UCSD-AML1 (cell line): ENCODE results near the gene ACTR1A.
"Not testable (repeated sequence)": the region's sequence is repeated elsewhere in the genome, so short reads cannot be mapped to it uniquely, and the experiment has no call there.

Source experiments
- DNase-seq: peaks from one replicate; lab custom pipeline; 2025; ENCODE audit not compliant: unreplicated experiment; lab: John Stamatoyannopoulos, UW

ACTR1A gene

DNA sequence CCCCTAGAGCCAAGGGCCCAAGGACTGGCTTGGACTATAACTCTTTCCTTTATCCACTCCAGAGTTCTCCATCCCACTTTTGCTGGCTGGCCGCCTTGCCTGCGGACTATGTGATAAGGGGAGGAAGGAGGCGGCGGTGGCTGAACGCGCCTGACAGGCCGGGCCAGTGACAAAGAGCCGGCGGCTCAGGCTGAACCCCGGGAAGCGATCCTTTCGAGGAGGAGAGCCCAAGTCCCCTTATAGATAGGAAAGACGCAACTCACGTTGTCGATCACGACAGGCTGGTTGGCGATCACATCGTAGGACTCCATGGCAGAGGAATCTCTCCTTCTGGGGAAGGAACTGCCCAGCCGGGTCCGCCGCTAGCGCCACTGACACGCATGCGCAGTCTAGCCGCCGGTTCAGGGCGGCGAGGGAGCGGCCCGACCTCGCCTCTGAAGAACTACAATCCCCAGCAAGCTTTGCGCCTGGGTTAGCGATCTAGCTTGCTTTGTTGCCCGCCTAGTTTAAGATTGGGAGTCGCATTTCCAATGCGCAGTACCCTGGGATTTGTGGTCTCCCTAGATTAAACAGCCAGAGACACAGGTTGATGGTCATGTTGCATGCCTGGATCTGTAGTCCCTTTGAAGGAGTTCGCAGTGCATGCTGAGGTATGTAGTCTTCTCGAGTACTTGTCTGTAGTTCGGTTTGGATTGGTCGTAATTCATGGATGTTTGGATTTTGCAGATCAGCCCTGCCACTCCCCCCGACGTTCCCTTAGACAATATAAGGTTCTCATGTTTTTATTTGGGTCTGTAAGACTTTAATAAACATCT lies at the start of gene ACTR1A:
Gene ACTR1A (minus strand): TSS at position 376 of the 815 bp plus-strand sequence. CDS start 65 bp downstream, at position 311.
- peak; percentile 95 for DNase-seq

DNA sequence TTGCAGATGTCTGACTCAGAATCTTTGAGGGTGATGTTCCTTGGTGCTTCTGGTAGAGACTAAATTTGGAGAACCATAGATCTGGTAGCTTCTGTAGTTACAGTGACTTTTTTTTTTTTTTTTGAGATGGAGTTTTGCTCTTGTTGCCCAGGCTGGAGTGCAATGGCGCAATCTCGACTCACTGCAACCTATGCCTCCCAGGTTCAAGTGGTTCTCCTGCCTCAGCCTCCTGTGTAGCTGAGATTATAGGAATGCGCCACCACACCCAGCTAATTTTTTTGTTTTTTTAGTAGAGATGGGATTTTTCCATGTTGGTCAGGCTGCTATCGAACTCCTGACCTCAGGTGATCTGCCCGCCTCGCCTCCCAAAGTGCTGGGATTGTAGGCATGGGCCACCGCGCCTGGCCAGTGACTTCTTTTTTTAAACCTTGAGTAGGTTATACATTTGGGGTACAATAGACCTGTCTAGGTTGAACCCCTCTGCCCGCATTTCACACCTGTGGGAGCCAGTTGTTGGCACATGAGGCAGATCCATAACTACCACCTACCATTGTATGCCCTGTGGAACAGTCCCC lies 48.2 kb upstream of the ACTR1A start:
- DNase-seq: no peak

DNA sequence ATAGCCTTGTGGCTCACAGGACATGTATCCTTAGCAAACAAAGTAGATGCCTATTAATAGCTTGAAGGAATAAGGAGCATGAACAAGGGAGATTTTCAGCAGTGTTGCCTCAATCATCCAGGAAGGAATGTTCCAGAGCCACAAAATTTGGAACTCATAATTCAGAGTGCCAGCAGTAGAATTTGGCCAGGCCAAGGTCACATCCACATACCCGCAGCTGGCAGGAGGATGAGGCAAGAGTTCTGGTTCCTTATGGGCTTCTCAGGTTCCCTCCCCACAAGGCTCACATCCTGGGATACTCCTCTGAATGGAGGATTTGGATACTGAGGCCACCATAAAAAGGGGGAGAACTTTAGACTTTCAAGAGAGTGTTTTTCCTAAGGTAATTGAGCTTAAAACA lies 47.0 kb upstream of the ACTR1A start:
- no peak for DNase-seq

DNA sequence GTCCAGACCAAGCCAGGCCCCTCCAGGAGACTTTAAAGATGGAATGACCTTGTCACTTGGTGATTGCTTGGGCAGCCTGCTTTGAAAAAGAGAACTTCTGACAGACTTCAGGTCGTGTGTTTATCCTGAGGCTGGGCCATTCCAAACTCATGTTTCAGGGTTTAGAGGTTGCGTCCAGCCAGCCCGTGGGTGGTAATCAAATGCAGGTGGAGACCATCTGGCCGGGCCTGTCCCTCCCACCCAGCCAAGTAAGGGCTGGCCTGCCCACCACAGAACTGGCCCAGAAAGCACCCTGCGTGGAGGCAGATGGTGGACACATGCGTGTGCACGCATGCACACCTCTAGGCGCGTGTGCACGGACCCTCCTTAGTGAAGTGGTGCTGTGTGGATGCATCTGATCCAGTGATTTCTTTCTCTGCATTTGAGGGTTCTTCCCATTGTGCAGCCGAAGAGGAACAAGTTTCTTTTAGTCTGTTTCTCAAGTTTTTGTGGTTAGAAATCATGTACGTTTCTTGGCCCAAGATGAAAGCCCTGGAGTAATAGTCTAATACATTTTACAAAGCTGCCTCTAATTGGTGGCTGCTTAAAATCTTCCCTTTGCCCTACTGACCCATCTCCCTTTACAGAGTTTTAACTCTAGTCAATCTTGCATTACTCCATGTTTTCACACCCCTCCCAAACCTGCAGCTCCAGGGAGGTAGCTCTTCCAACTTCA lies 44.3 kb upstream of the ACTR1A start:
- DNase-seq: no peak

DNA sequence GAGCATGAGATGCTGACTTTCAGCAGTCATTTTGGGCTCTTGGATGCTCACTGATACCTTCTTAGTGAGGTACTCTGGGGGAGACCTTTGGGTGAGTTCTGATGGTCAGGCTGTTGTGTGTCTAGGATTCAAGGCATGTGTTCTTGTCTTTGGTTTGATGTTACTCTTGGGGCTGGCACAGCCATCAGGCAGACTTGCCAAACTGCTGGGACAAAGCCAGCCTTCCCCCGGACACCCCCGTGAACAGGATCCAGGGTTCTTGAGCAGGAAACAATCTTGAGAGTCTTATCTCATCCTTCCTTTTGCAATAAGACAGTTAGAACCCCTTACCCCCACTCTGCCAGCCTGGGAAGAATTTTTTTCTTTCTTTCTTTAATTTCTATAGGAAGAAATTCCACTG lies 43.5 kb upstream of the ACTR1A start:
- DNase-seq: no peak

DNA sequence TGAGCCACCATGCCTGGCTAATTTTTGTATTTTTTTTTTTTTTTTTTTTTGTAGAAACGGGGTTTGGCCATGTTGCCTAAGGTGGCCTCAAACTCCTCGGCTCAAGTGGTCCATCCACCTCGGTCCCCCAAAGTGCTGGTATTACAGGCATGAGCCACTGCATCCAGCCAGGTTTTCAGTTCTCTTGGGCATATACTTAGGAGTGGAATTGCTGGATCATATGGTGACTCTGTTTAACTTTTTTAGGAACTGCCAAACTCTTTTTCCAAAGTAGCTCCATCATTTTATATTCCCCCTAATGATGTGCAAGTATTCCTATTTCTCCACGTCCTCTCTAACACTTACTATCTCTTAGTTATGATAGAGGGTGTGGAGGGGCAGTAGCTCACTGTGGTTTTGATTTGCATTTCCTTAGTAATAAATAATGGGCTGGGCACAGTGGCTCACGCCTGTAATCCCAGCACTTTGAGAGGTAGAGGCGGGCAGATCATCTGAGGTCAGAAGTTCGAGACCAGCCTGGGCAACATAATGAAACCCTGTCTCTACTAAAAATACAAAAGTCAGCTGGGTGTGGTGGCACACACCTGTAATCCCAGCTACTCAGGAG lies 42.9 kb upstream of the ACTR1A start:
- no peak for DNase-seq

DNA sequence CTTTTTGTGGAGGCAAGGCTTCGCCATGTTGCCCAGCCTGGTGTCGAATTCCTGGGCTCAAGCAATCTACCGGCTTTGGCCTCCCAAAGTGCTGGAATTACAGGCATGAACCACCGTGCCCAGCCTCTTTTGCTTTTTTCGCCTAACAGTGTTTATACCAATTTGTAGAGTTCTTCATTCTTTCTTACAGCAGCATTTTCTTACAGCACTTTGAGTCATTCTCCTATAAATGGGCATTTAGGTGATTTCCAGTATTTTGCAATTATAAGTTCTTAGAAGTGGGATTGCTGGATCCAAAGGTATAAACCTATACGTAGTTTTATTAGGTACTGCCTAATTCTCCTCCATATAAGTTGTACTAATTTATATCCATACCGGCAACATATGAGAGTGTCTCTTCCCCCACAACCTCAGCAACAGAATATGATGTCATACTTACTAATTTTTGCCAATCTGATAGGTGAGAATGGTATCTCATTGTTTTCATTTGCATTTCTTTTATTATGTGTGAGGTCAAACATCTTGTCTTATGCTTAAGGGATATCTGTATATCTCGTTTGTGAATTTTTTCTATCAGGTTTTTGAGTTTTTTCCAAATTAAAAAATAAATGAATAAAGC lies 40.4 kb upstream of the ACTR1A start:
- DNase-seq: no peak

DNA sequence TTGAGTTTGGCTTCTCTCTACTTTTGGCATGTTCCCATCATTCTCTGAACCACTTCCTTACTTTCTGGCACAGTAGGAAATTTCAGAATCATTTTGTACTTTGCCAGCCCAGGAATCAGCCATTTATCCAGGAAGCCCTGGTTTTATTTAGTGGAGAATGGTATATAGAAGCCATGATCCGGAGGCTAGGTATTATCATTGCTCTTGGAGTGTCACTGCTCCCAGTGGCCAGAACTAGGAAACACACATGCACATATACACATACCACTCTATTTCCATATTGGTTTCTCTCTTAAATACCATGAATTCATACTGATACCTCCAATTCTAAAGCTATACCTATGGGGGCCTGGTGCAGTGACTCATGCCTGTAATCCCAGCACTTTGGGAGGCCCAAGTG lies 37.5 kb upstream of the ACTR1A start:
- DNase-seq: no peak

DNA sequence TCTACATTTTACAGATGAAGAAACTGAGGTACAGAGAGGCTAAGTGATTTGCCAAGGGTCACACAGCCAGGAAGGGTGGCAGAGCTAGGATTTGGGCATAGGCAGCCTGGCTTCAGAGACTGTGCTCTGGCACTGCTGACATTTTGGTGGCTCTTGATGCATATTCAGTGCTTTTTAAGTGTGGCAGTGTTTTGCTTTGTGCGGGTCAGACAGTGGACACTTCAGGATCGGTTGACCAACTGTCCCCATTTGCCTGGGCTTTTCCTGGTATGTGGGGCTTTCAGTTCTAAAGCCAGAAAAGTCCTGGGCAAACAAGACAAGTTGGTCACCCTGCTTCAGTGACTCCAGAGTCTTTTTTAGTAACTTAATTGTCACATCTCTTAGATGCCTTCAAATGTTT lies 36.3 kb upstream of the ACTR1A start:
- no peak for DNase-seq

DNA sequence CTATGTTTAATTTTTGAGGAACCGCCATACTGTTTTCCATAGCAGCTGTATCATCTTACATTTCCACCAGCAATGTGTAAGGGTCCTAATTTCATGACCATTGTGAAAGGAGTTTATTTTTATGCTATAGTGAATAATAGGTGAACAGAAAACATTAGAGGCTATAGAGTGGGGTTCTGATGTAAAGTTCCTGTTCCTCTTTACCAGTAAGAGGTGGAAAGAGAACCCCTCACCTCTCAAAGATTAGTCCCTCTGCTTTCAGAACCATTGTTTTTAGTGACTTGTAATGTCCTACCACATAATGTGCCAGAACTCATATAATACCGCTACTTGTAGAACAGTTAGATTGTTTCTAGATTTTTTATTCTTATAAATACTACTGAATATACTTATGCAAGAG lies 35.4 kb upstream of the ACTR1A start:
- DNase-seq: no peak

DNA sequence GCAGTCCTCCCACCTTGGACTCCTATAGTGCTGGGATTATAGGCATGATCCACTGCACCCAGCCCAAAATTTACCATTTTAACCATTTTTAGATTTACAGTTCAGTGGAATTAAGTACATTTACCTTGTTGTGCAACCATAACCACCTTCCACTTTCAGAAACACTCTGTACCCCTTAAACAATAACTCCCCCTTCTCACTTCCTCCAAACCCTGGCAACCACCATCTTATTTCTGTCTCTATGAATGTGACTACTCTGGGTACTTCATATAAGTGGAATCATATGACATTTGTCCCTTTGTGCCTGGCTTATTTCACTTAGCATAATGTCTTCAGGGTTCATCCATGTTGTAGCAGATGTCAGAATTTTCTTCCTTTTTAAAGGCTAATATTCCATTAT lies 34.9 kb upstream of the ACTR1A start:
- DNase-seq: no peak

DNA sequence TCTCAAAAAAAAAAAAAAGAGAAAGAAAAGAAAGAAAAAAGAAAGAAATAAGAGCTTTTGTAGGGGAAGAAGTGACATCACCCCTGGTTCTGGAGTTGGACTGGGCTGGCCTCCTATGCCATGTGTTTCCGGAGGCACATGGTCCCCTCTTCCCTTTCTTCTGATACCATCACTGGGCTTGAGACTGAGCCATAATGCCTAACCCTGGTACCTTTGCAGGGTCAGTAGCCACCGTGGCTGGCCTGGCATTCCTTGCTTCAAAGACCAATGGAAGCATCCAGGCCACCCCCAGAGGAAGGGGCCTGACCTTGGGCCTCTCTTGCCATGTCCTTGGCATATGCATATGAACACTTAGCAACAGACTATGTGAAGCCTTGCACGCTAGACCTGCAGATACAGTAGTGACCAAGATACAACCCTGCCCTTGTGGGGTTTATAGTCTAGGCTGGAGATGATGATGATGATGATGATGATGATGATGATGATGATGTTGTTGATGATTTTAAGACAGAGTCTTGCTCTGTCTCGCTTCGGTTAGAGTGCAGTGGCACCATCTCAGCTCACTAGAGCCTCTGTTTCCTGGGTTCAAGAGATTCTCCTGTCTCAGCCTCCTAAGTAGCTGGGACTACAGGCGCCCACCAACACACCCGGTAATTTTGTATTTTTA lies 33.1 kb upstream of the ACTR1A start:
- DNase-seq: no peak

DNA sequence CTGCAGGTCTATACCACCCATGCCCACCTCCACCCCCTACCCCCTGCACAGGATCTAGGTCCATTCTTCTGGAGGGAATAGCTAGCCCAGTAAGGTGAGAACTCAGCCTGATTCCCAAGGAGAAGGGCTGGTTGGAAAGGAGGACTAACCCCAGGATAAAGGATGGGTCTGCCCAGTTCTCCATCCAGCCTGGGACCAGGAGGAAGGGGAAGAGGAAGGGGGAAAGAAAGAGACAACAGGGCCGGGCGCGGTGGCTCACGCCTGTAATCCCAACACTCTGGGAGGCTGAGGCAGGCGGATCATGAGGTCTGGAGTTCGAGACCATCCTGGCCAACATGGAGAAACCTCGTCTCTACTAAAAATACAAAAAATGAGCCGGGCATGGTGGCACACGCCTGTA lies 32.5 kb upstream of the ACTR1A start:
- DNase-seq: not testable (repeated sequence)

DNA sequence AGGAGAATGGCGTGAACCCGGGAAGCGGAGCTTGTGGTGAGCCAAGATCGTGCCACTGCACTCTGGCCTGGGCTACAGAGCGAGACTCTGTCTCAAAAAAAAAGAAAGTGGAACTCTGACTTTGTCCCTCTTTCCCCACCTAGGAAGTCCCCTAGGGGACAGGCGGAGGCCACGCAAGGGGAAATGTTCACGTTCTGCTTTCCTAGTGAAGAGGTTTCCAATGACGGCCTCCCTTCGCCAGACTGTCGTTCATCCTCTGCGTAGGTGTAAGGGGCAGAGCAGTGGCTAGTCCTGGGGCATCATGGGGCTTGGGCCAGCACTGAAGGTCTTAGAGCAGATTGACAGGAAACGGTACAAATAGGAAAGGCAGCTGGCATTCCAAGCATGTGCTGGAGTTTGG lies 31.8 kb upstream of the ACTR1A start:
- no peak for DNase-seq

DNA sequence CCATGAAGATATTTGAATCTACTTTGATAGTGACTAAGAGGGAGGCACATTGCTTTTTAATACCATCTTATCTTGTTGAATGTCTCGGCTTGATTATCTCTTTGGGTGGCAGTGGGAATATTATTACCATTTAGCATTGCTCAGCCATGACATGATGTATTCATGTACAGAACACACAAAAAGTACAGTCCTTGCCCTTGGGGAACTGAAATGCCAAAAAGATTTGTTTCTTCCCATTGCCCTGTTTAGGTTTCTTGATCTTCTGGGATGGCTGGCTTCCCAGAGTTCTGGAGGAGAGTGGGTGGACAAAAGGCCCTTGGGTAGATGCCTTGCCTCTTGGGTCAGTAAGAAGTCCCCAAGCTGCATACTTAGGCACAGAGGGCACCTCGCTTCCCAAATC lies 25.0 kb upstream of the ACTR1A start:
- no peak for DNase-seq

DNA sequence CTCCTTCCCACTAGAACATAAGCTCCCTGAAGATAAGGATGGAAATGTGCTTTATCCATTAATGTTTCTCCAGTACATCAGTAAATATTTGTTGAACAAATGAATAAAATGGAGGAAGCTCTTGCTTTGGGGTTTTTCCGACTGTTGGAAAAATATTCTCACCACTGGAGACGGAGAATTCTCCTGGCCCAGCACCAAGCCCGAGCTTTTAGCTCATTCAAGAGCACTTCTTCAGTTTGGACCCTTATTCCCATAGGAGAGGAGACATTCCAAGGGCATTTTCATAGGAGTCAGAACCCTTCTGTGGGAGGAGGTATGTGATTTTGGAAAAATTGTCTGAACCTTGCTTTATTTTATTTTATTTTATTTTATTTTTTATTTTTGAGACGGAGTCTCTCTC lies 22.2 kb upstream of the ACTR1A start:
- DNase-seq: no peak

DNA sequence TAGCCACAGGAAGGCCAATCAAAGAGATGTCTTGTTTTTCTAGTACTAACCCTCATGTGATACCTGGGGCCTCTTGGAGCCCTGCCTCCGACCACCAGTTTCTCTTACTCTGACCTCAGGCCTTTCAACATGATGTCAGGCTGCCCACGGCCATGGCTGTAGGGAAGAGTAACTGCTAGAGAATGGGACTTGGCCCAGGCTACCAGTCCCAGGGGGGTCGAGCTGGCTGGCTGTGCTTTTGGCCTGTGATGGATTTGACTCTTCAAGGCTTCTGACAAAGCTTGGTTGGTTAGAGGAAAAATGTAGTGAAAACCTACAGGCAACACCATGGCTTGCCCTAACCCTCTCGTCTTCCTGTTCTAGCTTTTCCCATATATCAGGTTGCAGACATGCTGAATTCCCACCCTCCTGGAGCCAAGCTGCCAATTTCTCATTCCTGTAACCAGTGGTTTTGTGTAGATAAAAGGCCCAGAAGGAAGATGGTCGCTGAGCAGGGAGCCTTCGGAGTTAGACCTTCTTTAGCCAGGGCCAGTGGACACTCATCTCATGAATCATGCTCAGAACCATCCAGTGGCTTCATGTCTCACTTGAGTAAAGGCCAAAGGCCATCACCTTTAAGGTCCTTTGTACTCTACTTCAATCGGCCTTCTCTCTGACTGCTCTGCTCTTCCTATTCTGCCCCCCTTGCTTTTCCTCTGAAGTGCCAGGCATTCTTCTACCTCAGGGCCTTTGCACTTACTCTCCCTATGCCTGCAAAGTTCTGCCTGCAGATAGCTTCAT lies 20.9 kb upstream of the ACTR1A start:
- DNase-seq: no peak

DNA sequence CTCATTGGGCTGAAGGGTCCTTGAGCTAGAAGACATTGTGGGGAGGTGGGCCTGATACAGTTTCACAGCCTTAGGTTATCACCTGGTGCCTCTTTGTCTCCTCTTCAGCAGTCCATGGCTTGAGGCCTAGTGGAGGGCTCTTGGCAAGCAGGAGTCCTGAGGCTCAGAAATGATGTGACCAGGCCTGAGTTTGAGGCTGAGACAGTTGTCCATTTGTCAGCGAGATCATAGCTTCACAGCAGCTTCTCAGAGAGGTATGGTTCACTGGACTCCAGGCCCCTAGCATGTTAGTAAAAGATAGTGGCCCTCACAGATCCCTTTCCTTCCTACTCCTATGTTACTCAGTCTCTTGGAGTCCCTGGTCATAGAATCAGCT lies 20.4 kb upstream of the ACTR1A start:
- DNase-seq: no peak

DNA sequence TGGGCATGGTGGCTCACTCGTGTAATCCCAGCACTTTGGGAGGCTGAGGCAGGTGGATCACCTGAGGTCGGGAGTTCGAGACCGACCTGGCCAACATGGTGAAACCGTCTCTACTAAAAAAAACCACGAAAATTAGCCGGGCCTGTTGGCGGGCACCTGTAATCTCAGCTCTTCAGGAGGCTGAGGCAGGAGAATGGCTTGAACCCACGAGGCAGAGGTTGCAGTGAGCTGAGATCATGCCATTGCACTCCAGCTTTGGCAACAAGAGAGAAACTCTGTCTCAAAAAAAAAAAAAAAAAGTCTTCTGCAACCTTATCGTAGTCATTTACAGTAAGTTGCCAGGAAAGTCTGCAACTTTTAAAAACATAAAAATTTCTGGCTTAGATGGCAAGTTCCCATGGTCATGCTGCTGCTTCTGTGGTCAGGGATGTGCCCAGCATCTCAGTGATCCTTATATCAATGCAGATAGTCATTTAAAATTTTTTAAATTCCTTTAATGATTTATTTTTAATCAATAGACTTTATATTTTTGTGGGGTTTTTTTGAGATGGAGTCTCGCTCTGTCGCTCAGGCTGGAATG lies 16.8 kb upstream of the ACTR1A start:
- DNase-seq: no peak

DNA sequence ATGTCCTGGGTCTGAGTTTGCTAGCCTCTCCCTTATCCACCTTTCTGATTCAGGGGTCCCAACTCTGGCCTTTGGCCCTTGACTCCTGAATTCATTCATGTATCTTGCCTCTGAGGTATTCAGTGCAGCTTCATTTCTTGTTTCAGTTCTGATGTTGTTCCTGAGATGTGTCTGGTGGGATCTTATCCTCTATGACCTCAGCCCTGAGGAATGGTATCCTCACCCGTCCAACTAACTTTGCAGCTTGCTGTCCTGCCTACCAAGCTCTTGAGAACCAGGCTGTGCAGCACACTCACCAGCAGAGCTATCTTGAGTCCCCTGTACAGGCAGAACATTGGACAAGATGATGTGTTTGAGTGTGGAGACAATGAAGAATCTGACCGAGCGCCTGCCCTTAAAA lies 15.0 kb upstream of the ACTR1A start:
- no peak for DNase-seq
